H9 (cell line): ENCODE data around the gene PHF21B. TPM values are rescaled to one million over a fixed set of nuclear protein-coding genes. Genes with fewer than 3 reads are reported as not detected.

Experiments used
- DNase-seq: peaks from one replicate; pipeline ENCODE4 v3.0.0-alpha.2; 2017
- H2AFZ ChIP-seq: one replicate; pipeline ENCODE4 v1.6.1; 2013; ENCODE audit warnings: mild to moderate bottlenecking, low read length, control low read depth, moderate library complexity
- H2AK5ac ChIP-seq: 2 replicates; pipeline ENCODE4 v1.6.1; 2013; ENCODE audit warnings: low read length, control low read depth, mixed read lengths; ENCODE audit not compliant: insufficient read length
- H2BK120ac ChIP-seq: one replicate; pipeline ENCODE4 v1.6.1; 2013; ENCODE audit warnings: low read depth, mild to moderate bottlenecking, low read length, control low read depth, inconsistent platforms; ENCODE audit not compliant: poor library complexity, severe bottlenecking
- H2BK12ac ChIP-seq: 2 replicates; pipeline ENCODE4 v1.6.1; 2013; ENCODE audit warnings: low read length, control low read depth, mixed read lengths, low read depth; ENCODE audit not compliant: insufficient read length
- H2BK15ac ChIP-seq: 2 replicates; pipeline ENCODE4 v1.6.1; 2013; ENCODE audit warnings: low read depth, low read length, control low read depth
- H2BK20ac ChIP-seq: one replicate; pipeline ENCODE4 v1.6.1; 2013; ENCODE audit warnings: low read depth, mild to moderate bottlenecking, low read length, control low read depth, inconsistent platforms; ENCODE audit not compliant: poor library complexity, severe bottlenecking
- H2BK5ac ChIP-seq: 2 replicates; pipeline ENCODE4 v1.6.1; 2013; ENCODE audit warnings: low read length, control low read depth, mixed read lengths; ENCODE audit not compliant: insufficient read length
- H3K14ac ChIP-seq: 2 replicates; pipeline ENCODE4 v1.6.1; 2013; ENCODE audit warnings: low read length, control low read depth; ENCODE audit not compliant: insufficient read depth
- H3K18ac ChIP-seq: 2 replicates; pipeline ENCODE4 v1.6.1; 2013; ENCODE audit warnings: low read depth, mild to moderate bottlenecking, mixed read lengths, low read length, control low read depth; ENCODE audit not compliant: insufficient read length
- H3K23ac ChIP-seq: 2 replicates; pipeline ENCODE4 v1.6.1; 2013; ENCODE audit warnings: low read length, control low read depth, mixed read lengths, low read depth; ENCODE audit not compliant: insufficient read length
- H3K23me2 ChIP-seq: 2 replicates; pipeline ENCODE4 v1.6.1; 2013; ENCODE audit warnings: low read depth, mild to moderate bottlenecking, mixed read lengths, low read length, control low read depth; ENCODE audit not compliant: insufficient read length, poor library complexity, severe bottlenecking
- H3K27ac ChIP-seq: 2 replicates; pipeline ENCODE4 v1.5.1; 2013; ENCODE audit warnings: low read length, control low read depth, mixed read lengths, low read depth; ENCODE audit not compliant: insufficient read length
- H3K27me3 ChIP-seq: 2 replicates; pipeline ENCODE4 v1.6.1; 2013; ENCODE audit warnings: low read length, control low read depth, inconsistent platforms; ENCODE audit not compliant: insufficient read depth
- H3K4ac ChIP-seq: 2 replicates; pipeline ENCODE4 v1.6.1; 2013; ENCODE audit warnings: low read depth, mild to moderate bottlenecking, control low read depth, inconsistent platforms, low read length, moderate library complexity
- H3K4me1 ChIP-seq: 2 replicates; pipeline ENCODE4 v1.6.1; 2013; ENCODE audit warnings: low read length, control low read depth, inconsistent platforms; ENCODE audit not compliant: insufficient read depth
- H3K4me2 ChIP-seq: 2 replicates; pipeline ENCODE4 v1.6.1; 2013; ENCODE audit warnings: low read length, control low read depth, mixed read lengths; ENCODE audit not compliant: insufficient read length, insufficient read depth
- H3K56ac ChIP-seq: 2 replicates; pipeline ENCODE4 v1.6.1; 2013; ENCODE audit warnings: low read depth, mild to moderate bottlenecking, mixed read lengths, low read length, control low read depth; ENCODE audit not compliant: insufficient read length
- H3K79me1 ChIP-seq: 2 replicates; pipeline ENCODE4 v1.6.1; 2013; ENCODE audit warnings: low read depth, mild to moderate bottlenecking, moderate library complexity, low read length, control low read depth, inconsistent platforms; ENCODE audit not compliant: insufficient read depth, poor library complexity, severe bottlenecking
- H3K79me2 ChIP-seq: 2 replicates; pipeline ENCODE4 v1.6.1; 2013; ENCODE audit warnings: low read length, control low read depth, inconsistent platforms; ENCODE audit not compliant: insufficient read depth
- H3K9ac ChIP-seq: 2 replicates; pipeline ENCODE4 v1.6.1; 2013; ENCODE audit warnings: low read length, control low read depth, mixed read lengths; ENCODE audit not compliant: insufficient read length; ENCODE audit errors: extremely low read depth
- H3K9me3 ChIP-seq: one replicate; pipeline ENCODE4 v1.6.1; 2013; ENCODE audit warnings: low read depth, low read length, inconsistent platforms; ENCODE audit not compliant: control insufficient read depth
- H3T11ph ChIP-seq: one replicate; pipeline ENCODE4 v1.6.1; 2013; ENCODE audit warnings: mild to moderate bottlenecking, low read length, control low read depth, inconsistent platforms
- H4K20me1 ChIP-seq: one replicate; pipeline ENCODE4 v1.6.1; 2013; ENCODE audit not compliant: control insufficient read depth, insufficient read length, insufficient read depth
- H4K5ac ChIP-seq: 2 replicates; pipeline ENCODE4 v1.6.1; 2013; ENCODE audit warnings: low read depth, mild to moderate bottlenecking, mixed read lengths, low read length, control low read depth; ENCODE audit not compliant: insufficient read length
- H4K8ac ChIP-seq: replicated peaks from 2 replicates; pipeline ENCODE4 v1.6.1; 2013; ENCODE audit warnings: low read length, control low read depth, mixed read lengths, low read depth; ENCODE audit not compliant: insufficient read length
- H4K91ac ChIP-seq: 2 replicates; pipeline ENCODE4 v1.6.1; 2013; ENCODE audit warnings: low read depth, mild to moderate bottlenecking, moderate library complexity, mixed read lengths, low read length, control low read depth; ENCODE audit not compliant: insufficient read length
- H3K27ac Mint-ChIP-seq, 3 experiments: 2 replicates in 2 of 3; 3 replicates in 1 of 3; pipeline ENCODE4 v1.8.0; 2020 to 2021; ENCODE audit warnings: mixed read lengths in 3 of 3, mild to moderate bottlenecking in 1 of 3, moderate library complexity in 1 of 3
- H3K27me3 Mint-ChIP-seq: 2 replicates; pipeline ENCODE4 v1.8.0; 2021; ENCODE audit warnings: low read depth, mild to moderate bottlenecking, moderate library complexity, mixed read lengths
- H3K36me3 Mint-ChIP-seq, 3 experiments: 2 replicates in 2 of 3; 3 replicates in 1 of 3; pipeline ENCODE4 v1.8.0; 2020 to 2021; ENCODE audit warnings: low read depth in 3 of 3, mixed read lengths in 3 of 3; ENCODE audit not compliant: insufficient read depth in 1 of 3
- H3K4me1 Mint-ChIP-seq, 2 experiments: 2 replicates each; pipeline ENCODE4 v1.8.0; 2020; ENCODE audit warnings: mixed read lengths in 2 of 2
- H3K4me3 Mint-ChIP-seq, 2 experiments: 2 replicates in 1 of 2; 3 replicates in 1 of 2; pipeline ENCODE4 v1.8.0; 2020 to 2021; ENCODE audit warnings: mild to moderate bottlenecking in 2 of 2, mixed read lengths in 2 of 2, moderate library complexity in 1 of 2
- H3K9me3 Mint-ChIP-seq, 2 experiments: 2 replicates in 1 of 2; 3 replicates in 1 of 2; pipeline ENCODE4 v1.8.0; 2020; ENCODE audit warnings: mild to moderate bottlenecking in 2 of 2, mixed read lengths in 2 of 2, moderate library complexity in 1 of 2
- WGBS: extraction: QIAGEN DNeasy Blood & Tissue Kit; methylation state at CpG from one replicate; pipeline ENCODE4 v1.1.7; 2013; ENCODE audit warnings: missing lambda C conversion rate, low lambda C conversion rate, mixed read lengths; ENCODE audit not compliant: insufficient read length; ENCODE audit errors: extremely low coverage; 5-methylcytosine and 5-hydroxymethylcytosine counted together
- total RNA-seq: library from RNA; stranded (reverse); gene quantifications from 2 replicates; pipeline ENCODE4 v1.2.1, GENCODE V29; 2021
- TF ChIP-seq, protein P1 (sequence below): fragments of 200-600 bp; sonication (generic); conservative IDR thresholded peaks from 3 replicates; pipeline ENCODE4 v1.8.0; 2021; ENCODE audit warnings: antibody characterized with exemption, mild to moderate bottlenecking

The PHF21B gene
- total RNA-seq, 1 experiment from 2014 or later: 60.3 TPM

- H3K9me3 Mint-ChIP-seq: no peaks in the 10 kb centered on the region
- H3T11ph ChIP-seq: no peak overlapping the region
- H3K9ac ChIP-seq: no peak overlapping the region
- H3K27me3 ChIP-seq: no peaks in the 10 kb centered on the region
- no peak overlapping the region for H3K4ac ChIP-seq
- no peaks in the 10 kb centered on the region for H3K79me1 ChIP-seq
- H3K4me2 ChIP-seq: no peak overlapping the region
- no peak overlapping the region for H2BK12ac ChIP-seq
- no peaks in the 10 kb centered on the region for H3K9me3 ChIP-seq
- H3K23ac ChIP-seq: no peak overlapping the region
- H2BK15ac ChIP-seq: no peak overlapping the region
- TF ChIP-seq, protein P1, sequence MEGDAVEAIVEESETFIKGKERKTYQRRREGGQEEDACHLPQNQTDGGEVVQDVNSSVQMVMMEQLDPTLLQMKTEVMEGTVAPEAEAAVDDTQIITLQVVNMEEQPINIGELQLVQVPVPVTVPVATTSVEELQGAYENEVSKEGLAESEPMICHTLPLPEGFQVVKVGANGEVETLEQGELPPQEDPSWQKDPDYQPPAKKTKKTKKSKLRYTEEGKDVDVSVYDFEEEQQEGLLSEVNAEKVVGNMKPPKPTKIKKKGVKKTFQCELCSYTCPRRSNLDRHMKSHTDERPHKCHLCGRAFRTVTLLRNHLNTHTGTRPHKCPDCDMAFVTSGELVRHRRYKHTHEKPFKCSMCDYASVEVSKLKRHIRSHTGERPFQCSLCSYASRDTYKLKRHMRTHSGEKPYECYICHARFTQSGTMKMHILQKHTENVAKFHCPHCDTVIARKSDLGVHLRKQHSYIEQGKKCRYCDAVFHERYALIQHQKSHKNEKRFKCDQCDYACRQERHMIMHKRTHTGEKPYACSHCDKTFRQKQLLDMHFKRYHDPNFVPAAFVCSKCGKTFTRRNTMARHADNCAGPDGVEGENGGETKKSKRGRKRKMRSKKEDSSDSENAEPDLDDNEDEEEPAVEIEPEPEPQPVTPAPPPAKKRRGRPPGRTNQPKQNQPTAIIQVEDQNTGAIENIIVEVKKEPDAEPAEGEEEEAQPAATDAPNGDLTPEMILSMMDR: no peak
- H3K4me1 ChIP-seq: no peaks in the 10 kb centered on the region
- H3K56ac ChIP-seq: no peak overlapping the region
- no peak for DNase-seq
- H3K27ac Mint-ChIP-seq: no peak overlapping the region
- H4K8ac ChIP-seq: no peak overlapping the region
- H4K91ac ChIP-seq: no peak overlapping the region
- no peak overlapping the region for H2AFZ ChIP-seq
- no peaks in the 10 kb centered on the region for H4K20me1 ChIP-seq
- no peak overlapping the region for H3K18ac ChIP-seq
- no peak overlapping the region for H2BK20ac ChIP-seq
- H3K4me1 Mint-ChIP-seq: peaks cover 8 to 10% of the 10 kb centered on the region in 2 experiments
- H3K36me3 Mint-ChIP-seq: peaks cover 12 to 39% (median 28%) of the 10 kb centered on the region in 3 experiments
- WGBS: no CpG with 5 or more reads among the region's 18 CpGs
- H3K27me3 Mint-ChIP-seq: no peaks in the 10 kb centered on the region
- no peak overlapping the region for H2BK120ac ChIP-seq
- H3K4me3 Mint-ChIP-seq: no peak overlapping the region
- H3K23me2 ChIP-seq: no peaks in the 10 kb centered on the region
- H4K5ac ChIP-seq: no peak overlapping the region
- H2AK5ac ChIP-seq: no peak overlapping the region
- H3K14ac ChIP-seq: no peak overlapping the region
- H3K27ac ChIP-seq: no peak overlapping the region
- no peaks in the 10 kb centered on the region for H3K79me2 ChIP-seq
- H2BK5ac ChIP-seq: no peak overlapping the region
These were observed 124.6 kb downstream of the PHF21B start for GRCh38 chr22:44884968-44885805.
